ENCODE data around the gene SLC66A2. TPM values are rescaled to one million over a fixed set of nuclear protein-coding genes. Genes with fewer than 3 reads are reported as not detected.

The SLC66A2 gene
- total RNA-seq, 1 donor from 2014 or later, result 5.8 TPM

DNA sequence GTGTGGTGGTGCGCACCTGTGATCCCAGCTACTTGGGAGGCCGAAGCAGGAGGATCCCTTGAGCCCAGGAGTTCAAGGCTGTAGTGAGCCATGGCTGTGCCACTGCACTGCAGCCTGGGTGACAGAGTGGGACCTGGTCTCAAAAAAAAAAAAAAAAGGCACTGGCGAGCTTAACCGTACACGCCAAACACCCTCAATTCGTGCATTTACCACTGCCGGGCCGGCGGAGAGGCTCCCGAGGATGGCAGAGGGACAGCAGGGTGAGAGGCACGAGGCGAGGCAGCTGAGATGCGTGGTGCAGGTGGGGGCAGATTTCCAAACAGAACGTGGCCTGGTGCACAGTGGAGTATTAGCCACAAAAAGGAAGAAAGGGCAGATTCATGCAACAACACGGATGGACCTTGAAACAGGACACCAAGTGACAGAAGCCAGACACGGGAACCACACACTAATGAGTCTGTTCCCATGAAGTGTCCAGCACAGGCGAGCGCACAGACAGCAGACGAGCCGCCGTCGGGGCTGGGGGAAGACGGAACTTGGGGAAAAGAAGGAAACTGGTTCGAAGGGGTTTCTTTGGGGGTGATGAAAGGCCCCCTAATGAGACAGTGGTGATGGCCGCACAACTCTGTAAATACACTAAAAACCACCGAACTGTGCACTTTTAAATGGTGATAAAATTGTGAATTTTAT, 27.4 kb downstream of the SLC66A2 start:
- Mint-ChIP-seq H3K36me3 (peaks cover 48% of the 10 kb centered on the region), H3K27ac (no peak overlapping the region), H3K4me3 (no peak overlapping the region), H3K9me3 (peaks cover 35% of the 10 kb centered on the region), H3K27me3 (ENCODE audit: insufficient read depth, low read depth) (peaks cover 12% of the 10 kb centered on the region), H3K4me1 (peaks cover 7% of the 10 kb centered on the region)
- H4K20me1 ChIP-seq (ENCODE audit: low read depth), result peaks cover 27% of the 10 kb centered on the region
- no peak overlapping the region for H3K9ac ChIP-seq
- no peak overlapping the region for H2AFZ ChIP-seq (replicated peaks)
- H3F3A ChIP-seq (ENCODE audit: low read depth), result peaks cover 16% of the 10 kb centered on the region
- H3K36me3 ChIP-seq, result no peaks in the 10 kb centered on the region
- DNase-seq (ENCODE audit: low spot score), result no peak
- peaks cover 17% of the 10 kb centered on the region for H3K4me1 ChIP-seq
- no peak for TF ChIP-seq EZH2phosphoT487 (IDR thresholded peaks at IDR 0.05)
- TF ChIP-seq, protein P1, sequence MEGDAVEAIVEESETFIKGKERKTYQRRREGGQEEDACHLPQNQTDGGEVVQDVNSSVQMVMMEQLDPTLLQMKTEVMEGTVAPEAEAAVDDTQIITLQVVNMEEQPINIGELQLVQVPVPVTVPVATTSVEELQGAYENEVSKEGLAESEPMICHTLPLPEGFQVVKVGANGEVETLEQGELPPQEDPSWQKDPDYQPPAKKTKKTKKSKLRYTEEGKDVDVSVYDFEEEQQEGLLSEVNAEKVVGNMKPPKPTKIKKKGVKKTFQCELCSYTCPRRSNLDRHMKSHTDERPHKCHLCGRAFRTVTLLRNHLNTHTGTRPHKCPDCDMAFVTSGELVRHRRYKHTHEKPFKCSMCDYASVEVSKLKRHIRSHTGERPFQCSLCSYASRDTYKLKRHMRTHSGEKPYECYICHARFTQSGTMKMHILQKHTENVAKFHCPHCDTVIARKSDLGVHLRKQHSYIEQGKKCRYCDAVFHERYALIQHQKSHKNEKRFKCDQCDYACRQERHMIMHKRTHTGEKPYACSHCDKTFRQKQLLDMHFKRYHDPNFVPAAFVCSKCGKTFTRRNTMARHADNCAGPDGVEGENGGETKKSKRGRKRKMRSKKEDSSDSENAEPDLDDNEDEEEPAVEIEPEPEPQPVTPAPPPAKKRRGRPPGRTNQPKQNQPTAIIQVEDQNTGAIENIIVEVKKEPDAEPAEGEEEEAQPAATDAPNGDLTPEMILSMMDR (IDR thresholded peaks at IDR 0.05), result no peak
- no peak for TF ChIP-seq EZH2 (IDR thresholded peaks at IDR 0.05)
- no peak overlapping the region for H3K4me3 ChIP-seq
- H3K4me2 ChIP-seq, result no peak overlapping the region
- H3K27ac ChIP-seq, result no peak overlapping the region
- H3K79me2 ChIP-seq (ENCODE audit: low read depth), result no peaks in the 10 kb centered on the region
- H3K27me3 ChIP-seq, result no peaks in the 10 kb centered on the region
- H3K9me3 ChIP-seq (ENCODE audit: low read depth), result no peaks in the 10 kb centered on the region

- Histone ChIP-seq H3K9ac (no peak overlapping the region), H3K4me1 (peaks cover 17% of the 10 kb centered on the region), H3K27ac (no peak overlapping the region), H3K4me2 (no peak overlapping the region), H3K27me3 (no peaks in the 10 kb centered on the region), H3K4me3 (no peak overlapping the region), H4K20me1 (ENCODE audit: low read depth) (peaks cover 24% of the 10 kb centered on the region), H3K9me3 (ENCODE audit: low read depth) (no peaks in the 10 kb centered on the region), H3K79me2 (ENCODE audit: low read depth) (no peaks in the 10 kb centered on the region), H3F3A (ENCODE audit: low read depth) (peaks cover 16% of the 10 kb centered on the region), H3K36me3 (no peaks in the 10 kb centered on the region), H2AFZ (replicated peaks) (no peak overlapping the region)
- DNase-seq (ENCODE audit: low spot score), result no peak
- Mint-ChIP-seq H3K27ac (no peak overlapping the region), H3K36me3 (peaks cover 43% of the 10 kb centered on the region), H3K4me1 (peaks cover 7% of the 10 kb centered on the region), H3K4me3 (no peak overlapping the region), H3K27me3 (ENCODE audit: insufficient read depth, low read depth) (peaks cover 13% of the 10 kb centered on the region), H3K9me3 (peaks cover 27% of the 10 kb centered on the region)
- TF ChIP-seq EZH2phosphoT487 (IDR thresholded peaks at IDR 0.05) (no peak), EZH2 (IDR thresholded peaks at IDR 0.05) (no peak)
Observed at GRCh38 chr18:79922971-79923411, 28.5 kb downstream of the SLC66A2 start.

DNA sequence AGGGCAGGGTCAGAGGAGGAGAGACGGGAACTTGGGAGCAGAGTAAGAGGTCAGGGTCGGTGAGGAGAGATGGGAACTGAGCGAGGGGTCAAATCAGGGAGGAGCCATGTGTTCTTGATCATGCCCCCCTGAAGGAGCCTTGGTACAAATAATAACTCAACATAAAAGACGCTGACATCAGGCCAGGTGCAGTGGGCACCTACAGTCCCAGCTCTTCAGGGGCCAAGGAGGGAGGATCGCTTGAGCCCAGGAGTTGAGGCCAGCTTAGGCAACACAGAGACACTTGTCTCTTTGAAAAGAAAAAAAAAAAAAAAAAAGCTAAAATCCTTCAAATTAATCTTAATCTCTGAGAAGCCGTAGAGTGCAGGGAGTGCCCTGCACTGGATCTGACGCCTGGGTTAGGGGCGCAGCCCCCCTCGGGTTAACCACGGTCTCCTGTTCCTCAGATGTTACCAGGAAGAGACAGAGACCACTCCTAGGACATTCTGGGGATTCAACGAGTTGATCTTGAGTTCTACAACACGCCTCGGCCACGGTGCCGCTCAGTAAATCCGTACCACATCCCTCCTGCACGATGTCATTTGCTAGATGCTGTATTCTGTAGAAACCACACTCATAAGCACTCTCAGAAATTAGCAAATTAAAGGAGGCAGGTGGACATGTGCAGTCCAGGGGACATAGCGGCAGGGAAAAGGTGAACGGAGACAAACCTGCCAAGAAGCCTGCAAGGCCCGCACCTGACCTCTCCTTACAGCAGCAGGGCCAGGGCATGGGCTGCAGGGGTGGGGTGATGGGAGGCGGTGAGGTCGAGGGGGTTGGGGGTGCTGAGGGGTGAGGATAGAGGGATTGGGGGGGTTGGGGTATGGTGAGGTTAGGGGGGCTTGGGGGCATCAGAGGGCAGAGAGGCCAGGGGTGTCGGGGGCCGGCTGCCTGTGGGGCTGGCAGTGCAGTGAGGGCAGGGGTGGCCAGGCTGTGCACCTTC, 29.2 kb downstream of the SLC66A2 start:
- Histone ChIP-seq H2AFZ (replicated peaks) (no peak overlapping the region), H4K20me1 (ENCODE audit: low read depth) (peaks cover 18% of the 10 kb centered on the region), H3K27me3 (no peaks in the 10 kb centered on the region), H3K4me3 (no peak overlapping the region), H3K4me1 (peaks cover 10% of the 10 kb centered on the region), H3K9ac (no peak overlapping the region), H3K79me2 (ENCODE audit: low read depth) (no peaks in the 10 kb centered on the region), H3K36me3 (no peaks in the 10 kb centered on the region), H3K4me2 (no peak overlapping the region), H3K27ac (no peak overlapping the region), H3F3A (ENCODE audit: low read depth) (peaks cover 9% of the 10 kb centered on the region), H3K9me3 (ENCODE audit: low read depth) (no peaks in the 10 kb centered on the region)
- no peak overlapping the region for H3K27ac Mint-ChIP-seq
- H3K9me3 Mint-ChIP-seq, result peaks cover 32% of the 10 kb centered on the region
- H3K4me3 Mint-ChIP-seq, result no peak overlapping the region
- TF ChIP-seq, protein P1 (IDR thresholded peaks at IDR 0.05), result no peak
- TF ChIP-seq EZH2phosphoT487 (IDR thresholded peaks at IDR 0.05) (no peak), EZH2 (IDR thresholded peaks at IDR 0.05) (no peak)
- peaks cover 45% of the 10 kb centered on the region for H3K36me3 Mint-ChIP-seq
- no peak for DNase-seq (ENCODE audit: low spot score)
- H3K27me3 Mint-ChIP-seq (ENCODE audit: insufficient read depth, low read depth), result peaks cover 13% of the 10 kb centered on the region
- peaks cover 7% of the 10 kb centered on the region for H3K4me1 Mint-ChIP-seq
